Esophagus muscularis mucosa (tissue), 4 donors: ENCODE data around the gene FOXN3.

ENCODE experiments used
- CTCF ChIP-seq, 3 experiments: fragments of 200-600 bp in 2 of 3; fragments of 450-650 bp in 1 of 3; sonication (generic) in 2 of 3; IDR thresholded peaks; one replicate each; pipeline ENCODE4 v1.5.1; 2017 to 2019; ENCODE audit warnings: antibody characterized with exemption in 3 of 3, mild to moderate bottlenecking in 2 of 3, moderate library complexity in 1 of 3
- EP300 ChIP-seq: sonication (generic); formaldehyde crosslinking; IDR thresholded peaks from one replicate; pipeline ENCODE4 v1.6.1; 2017; ENCODE audit warnings: antibody characterized with exemption
- POLR2A ChIP-seq: fragments of 450-650 bp; IDR thresholded peaks from one replicate; pipeline ENCODE4 v1.6.1; 2017; ENCODE audit warnings: antibody characterized with exemption, moderate library complexity, mild to moderate bottlenecking, low read depth
- POLR2AphosphoS5 ChIP-seq, 2 donors: sonication (generic); formaldehyde crosslinking; IDR thresholded peaks; one replicate each; pipeline ENCODE4 v1.6.1; 2017; ENCODE audit warnings: antibody characterized with exemption in 2 of 2

DNA sequence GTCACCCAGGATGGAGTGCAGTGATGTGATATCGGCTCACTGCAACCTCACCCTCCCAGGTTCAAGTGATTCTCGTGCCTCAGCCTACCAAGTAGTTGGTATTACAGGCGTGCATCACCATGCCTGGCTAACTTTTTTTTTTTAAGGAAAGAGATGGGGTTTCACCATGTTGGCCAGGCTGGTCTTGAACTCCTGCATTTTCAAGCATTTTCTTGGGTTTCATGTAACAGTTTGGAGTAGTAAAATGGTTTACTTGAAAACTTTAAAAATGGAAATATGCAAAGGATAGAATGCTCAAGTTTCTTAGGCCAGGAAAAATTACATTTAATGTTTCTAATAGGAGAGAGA is 63.3 kb downstream of the FOXN3 start:
- no peak for TF ChIP-seq CTCF (IDR thresholded peaks at IDR 0.05)
- TF ChIP-seq EP300 = no peak
- TF ChIP-seq POLR2A = no peak
- TF ChIP-seq POLR2AphosphoS5 (IDR thresholded peaks at IDR 0.05) = no peak
